Fibroblast of skin of right quadriceps (primary cell): Measurements from ENCODE around the gene TMEM163.

Experiments
- DNase-seq: peaks from one replicate; pipeline ENCODE4 v3.0.0-alpha.2; 2013

TMEM163 gene

DNA sequence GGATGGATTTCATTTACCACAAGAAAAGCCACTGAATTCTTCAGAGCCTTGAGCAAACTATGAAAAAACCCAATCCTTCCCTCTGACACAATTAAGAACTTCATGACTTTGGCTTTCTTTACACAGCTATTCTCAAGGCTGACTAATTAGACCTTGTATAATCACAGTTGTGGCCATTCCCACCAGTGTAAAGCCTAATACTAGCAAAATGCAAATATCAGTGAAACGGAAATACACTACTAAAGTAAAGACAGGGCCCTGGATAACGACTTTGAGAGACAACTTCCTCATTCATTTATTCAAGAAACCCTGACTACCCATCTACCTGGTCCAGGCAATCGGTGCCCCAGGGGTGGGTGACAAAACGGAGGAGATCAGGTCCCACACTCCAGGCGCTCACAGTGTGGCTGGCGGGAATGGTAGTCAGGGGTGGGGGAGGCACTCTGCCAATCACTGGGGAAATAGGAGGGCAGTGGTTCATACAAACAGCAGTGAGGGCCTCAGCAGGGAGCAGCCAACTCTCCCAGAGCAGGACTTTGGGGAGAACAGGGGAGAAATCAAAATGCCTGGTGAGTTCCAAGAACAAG is 28.1 kb downstream of the TMEM163 start:
- DNase-seq, result no peak

- DNase-seq, result no peak
Measured at GRCh38 chr2:134689315-134689714, 29.5 kb downstream of the TMEM163 start.

DNA sequence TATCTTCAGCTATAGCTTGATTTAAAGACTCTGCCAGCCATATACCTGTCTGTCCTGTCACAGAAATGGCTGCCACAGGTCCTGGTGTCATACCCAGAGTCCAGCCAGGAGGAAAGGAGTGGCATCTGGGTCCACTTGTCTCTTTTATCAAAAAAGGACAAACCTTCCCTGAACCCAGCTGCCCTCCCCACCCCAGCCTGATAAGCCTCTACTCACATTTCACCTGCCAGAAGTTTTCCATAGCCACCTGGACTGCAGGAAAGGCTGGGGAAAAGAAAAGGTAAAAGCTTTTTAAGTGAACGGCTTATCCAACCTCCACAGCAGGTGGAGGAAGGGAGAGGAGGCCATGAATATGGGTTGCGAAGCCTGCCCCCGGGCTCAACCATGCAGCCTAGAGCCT is 32.8 kb downstream of the TMEM163 start:
- DNase-seq, result no peak

GRCh38 chr2:134683561-134684112 is 35.2 kb downstream of the TMEM163 start:
- no peak for DNase-seq

- no peak for DNase-seq
Measured at GRCh38 chr2:134682726-134683125, 36.1 kb downstream of the TMEM163 start.

GRCh38 chr2:134681201-134681600 is 37.6 kb downstream of the TMEM163 start:
- DNase-seq, result no peak

GRCh38 chr2:134679745-134680144 is 39.1 kb downstream of the TMEM163 start:
- no peak for DNase-seq

DNA sequence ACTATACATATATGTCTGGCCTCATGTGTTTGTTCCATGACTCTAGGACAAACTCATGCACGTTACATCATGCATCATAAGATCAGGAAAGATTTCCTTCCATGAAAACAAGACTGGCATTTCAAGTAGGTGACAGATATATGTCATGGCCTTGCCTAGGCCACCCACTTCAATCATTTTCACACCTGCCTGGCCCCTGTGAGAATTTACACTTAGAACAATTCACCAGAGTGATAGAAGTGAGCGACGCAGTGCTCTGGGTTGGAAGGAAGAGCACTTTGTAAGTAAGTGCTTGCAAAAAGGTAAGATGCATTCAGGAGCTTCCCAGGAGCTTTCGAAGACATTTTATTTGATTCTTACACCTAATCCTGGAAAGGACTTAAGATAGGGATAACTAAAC is 39.5 kb downstream of the TMEM163 start:
- DNase-seq, result no peak

DNA sequence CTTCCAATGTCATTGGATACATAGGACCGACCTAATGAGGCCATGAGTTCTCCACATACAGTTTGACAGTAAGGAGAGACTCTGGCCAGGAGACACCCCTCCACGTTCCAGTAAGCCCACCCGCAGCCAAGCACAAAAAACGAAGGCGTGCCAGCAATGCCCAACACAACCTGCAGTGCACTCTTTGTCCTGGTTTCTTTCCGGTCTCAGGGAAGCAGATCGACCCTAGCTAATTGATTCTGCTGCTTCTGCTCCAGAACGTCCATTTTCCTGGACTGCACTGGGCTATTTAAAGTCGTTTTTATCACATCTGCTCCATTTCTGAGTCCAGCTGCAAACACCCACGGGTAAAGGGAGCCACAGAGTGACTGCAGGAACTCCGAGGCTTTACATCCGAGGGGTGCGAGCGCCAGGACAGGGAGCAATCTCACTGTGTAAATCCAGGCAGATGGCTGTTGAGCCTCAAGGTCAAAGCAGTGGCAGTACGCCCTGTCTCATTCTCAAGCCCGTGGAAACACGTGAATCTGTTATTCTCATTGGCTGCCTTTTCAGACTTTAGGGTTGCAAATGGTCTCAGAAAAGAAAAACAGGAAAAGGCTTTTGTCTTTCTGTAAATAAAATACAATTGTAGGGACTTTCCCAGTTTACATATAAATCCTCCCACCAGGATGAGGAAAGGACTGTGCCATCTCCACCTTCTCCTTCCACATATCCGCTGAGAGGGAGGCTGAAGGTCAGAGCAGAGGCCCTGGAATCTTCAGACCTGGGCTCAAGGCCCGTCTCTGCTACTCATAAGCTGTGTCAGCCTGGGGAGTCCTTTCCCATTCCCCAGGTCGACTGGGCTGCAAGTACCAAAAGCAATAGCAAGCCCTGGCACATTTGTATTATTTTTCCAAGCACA is 40.7 kb downstream of the TMEM163 start:
- no peak for DNase-seq

DNA sequence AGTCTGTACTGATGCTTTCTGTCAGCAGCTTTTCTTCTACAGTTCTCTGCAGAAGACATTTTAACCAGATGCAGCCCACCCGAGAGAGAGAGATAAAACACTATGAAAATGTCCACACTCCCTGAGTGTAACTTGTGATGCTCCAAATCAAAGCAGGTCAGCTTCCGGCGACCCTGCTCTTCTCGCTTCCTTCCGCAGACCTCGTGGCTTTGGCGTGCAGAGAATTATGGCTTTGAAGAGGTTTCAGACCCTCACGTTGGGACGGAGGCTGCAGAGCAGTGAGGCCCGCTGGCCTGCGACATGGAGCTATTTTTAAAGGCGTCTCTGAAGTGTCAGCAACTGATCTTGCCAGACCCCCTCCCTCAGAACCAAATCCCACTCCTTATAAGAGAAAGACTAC is 41.8 kb downstream of the TMEM163 start:
- DNase-seq, result no peak

DNA sequence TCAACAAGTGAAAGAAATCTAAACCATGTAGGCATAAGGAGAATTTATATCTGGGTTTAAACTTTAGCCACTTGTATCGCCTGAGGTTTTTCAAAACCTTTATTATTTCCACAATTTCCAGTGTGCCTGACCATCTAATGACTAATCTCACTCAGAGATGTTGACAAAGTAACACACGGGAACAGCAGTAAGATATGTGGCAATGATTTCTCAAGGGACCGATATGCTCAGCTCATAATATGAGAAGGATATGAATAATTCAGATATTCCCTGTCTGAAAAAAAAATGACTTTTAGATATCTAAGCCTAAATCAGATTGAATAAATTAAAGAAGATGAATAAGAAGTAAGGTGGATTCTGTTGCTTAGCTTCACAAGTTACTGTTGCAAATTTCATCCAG is 43.5 kb downstream of the TMEM163 start:
- no peak for DNase-seq

DNA sequence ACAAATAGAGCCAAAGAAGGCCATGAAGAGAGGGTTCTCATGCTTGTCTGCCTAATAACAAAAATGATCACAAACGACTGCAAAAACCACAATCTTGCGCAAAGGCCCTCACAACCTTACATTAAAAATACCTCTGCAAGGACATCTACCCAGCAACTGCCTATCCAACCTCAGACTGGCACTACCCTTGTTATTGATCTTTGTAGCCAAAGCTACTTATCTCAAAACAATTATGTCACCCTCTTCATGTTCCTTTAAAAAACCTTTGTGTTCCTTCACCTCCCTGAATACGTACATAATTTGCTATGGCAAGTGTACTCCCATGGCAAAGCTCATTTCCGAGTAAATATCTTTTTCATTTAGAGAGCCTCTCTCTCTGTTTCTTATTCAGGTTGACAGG is 44.1 kb downstream of the TMEM163 start:
- no peak for DNase-seq

- no peak for DNase-seq
Measured at GRCh38 chr2:134671513-134671912, 47.3 kb downstream of the TMEM163 start.

GRCh38 chr2:134670955-134671354 is 47.8 kb downstream of the TMEM163 start:
- no peak for DNase-seq

- DNase-seq, result no peak
Measured at GRCh38 chr2:134669731-134670669, 48.8 kb downstream of the TMEM163 start.

- DNase-seq, result no peak
Measured at GRCh38 chr2:134668821-134669220, 50.0 kb downstream of the TMEM163 start.

GRCh38 chr2:134667541-134667940 is 51.3 kb downstream of the TMEM163 start:
- no peak for DNase-seq

GRCh38 chr2:134667081-134667480 is 51.7 kb downstream of the TMEM163 start:
- DNase-seq, result no peak

GRCh38 chr2:134665727-134666506 is 52.9 kb downstream of the TMEM163 start:
- DNase-seq, result no peak

GRCh38 chr2:134663451-134664450 is 55.0 kb downstream of the TMEM163 start:
- no peak for DNase-seq

DNA sequence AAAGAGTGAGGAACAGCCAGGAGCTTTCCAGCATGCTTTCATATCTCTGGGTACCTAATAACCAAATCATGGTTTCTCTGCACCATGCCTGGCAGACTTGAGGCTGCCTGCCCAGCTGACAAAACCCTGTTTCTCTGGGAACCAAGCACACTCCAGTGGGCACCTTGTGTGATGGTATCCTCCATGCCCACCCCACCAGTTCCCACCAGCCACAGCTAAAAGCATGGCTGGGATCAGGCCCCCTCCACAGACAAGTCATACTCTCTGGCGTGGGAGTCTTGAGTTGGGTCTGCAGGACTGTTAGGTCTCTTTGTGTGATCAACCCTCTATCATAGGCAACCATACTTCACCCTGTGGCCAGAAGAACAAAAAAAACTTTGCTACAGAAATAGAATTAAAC is 56.0 kb downstream of the TMEM163 start:
- no peak for DNase-seq
